GM19395 (cell line): ENCODE results near the gene KLC4.
A peak's percentile ranks its signal among the peaks of the same experiment; 100 is the strongest.
"Not testable (repeated sequence)": the region's sequence is repeated elsewhere in the genome, so short reads cannot be mapped to it uniquely, and the experiment has no call there.

Experiments
- ATAC-seq: cut with Tn5 transposase; IDR thresholded peaks from one replicate; pipeline ENCODE4 v1.9.1; 2021; ENCODE audit warnings: mild to moderate bottlenecking, moderate library complexity; ENCODE audit not compliant: unreplicated experiment

KLC4 gene

DNA sequence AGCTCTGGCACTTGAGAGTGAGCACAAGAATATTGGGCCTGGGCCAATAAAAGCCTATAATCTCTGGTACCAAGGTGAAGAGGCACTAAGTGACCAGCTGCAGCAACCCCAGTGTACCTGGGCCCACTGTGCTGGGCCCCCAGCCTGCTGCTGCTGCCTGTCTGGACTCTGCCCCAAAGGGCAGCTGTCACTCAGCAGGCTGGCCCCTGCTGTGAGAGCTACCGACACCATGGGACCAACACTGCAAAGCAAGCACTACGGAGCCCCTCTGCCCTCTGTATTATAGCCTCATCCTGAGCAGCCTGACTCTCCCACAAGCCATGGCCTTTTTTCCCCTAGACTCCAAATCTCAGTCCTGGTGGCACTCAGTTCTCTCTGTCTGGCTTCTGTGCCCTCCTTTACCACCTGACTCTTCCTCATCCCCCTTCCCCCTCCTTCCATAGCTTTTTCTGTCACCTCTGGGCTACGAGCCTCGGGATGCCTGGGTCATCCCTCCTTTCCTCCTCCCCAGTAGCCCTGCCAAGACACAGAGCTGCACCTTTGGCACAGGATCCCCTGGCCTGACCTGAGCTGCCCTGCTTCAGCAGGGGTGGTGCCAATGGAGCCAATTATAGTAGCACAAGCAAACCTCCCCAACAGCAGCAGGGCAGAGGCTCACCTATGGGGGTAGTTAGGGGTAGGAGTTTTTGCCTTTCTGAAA lies 23.8 kb upstream of the KLC4 start:
- ATAC-seq, result no peak

GRCh38 chr6:43036712-43037111 lies 22.7 kb upstream of the KLC4 start:
- no peak for ATAC-seq

DNA sequence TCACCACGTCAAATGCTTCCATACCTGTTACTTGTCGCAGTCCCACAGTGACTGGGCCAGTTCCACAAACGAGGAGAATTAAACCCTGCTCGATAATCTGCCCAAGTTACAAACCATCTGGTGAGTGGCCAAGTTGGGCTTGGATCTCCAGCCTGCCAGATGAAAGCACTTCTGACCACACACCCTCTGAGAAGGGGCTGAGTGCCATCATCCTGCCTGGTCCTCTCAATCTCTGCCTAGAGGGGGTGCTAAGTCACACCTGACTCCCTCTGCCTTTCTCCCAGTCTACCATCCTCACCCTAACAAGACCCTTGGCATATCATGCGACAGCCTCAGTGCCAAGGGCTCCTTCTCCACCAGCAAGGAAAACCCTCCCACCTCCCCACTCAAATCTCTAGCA lies 22.2 kb upstream of the KLC4 start:
- no peak for ATAC-seq

- ATAC-seq, result no peak
Measured at GRCh38 chr6:43037706-43038105, 21.7 kb upstream of the KLC4 start.

- ATAC-seq, result no peak
Measured at GRCh38 chr6:43038727-43039126, 20.7 kb upstream of the KLC4 start.

DNA sequence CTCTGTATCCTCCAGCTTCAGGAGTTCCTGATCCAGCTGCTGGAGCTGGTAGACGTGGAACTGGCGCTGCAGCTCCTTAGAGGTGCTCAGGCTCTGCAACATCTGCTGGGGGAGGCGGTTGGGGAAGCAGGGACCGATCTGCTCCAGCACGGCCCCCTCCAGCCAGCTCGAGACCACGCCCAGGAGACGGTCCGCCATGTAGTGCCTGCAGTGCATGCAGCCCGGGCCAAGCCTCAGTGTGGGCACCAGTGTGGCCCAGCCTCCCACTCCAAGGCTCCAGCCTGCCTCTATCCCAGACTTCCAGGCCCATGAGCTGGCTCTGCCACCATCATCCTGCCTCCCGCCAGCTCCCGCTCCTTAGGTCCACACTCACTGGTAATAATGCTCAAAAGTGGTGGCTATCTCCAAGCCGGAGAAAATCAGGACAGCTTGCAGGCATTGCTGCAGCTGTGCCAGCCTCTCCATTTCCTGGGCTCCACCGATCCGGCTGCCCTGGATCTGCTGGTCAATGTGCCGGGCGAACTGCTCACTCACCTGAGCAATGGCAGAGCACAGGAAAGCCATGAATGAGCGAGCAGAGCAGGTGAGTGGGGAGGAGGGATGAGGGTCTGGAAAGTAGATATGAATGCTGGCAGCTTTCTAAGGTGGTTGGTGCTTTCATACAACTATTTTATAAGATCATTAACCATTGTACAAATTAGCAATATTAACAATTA lies 18.7 kb upstream of the KLC4 start:
- no peak for ATAC-seq

GRCh38 chr6:43041475-43041874 lies 18.0 kb upstream of the KLC4 start:
- not testable (repeated sequence) for ATAC-seq

GRCh38 chr6:43043310-43043709 lies 16.1 kb upstream of the KLC4 start:
- ATAC-seq, result no peak

GRCh38 chr6:43045371-43045930 lies 14.0 kb upstream of the KLC4 start:
- no peak for ATAC-seq

DNA sequence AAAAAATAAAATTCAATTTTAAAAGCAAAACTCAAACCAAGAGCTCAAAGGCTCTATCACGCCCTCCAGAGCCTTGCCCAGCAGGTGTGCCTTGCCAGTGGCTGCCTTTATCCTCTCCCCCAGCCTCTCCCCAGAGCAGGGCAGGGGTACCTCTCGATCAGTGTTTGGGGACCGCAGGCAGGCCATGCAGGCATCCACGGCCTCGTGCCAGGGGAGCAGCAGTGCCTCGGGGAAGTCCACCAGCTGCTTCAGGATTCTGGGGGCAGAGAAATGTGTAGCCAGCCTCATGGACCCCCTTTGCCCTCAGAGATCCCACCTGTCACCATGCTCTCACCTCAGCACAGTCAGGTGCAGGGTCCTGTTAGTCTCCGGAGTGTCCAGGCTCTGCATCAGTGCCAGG lies 11.4 kb upstream of the KLC4 start:
- no peak for ATAC-seq

DNA sequence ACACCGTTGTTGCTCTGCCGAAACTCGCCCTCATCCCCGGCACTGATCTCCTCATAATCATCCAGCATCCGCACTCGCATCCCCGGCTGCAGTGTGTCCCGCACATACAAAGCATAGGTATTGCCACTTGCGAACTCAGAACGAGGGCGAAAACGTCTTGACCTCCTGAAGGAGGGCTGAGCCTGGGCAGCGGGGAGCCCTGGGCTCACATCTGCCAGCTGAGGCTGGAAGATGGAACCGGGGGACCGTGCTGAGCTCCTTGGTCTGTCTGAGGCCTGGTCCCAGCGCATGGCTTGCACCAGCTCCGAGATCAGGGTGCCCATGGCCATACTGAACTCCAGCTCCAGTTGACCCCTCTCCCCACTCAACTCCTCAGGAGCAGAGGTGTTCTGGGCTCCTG lies 8.4 kb upstream of the KLC4 start:
- ATAC-seq, result no peak

DNA sequence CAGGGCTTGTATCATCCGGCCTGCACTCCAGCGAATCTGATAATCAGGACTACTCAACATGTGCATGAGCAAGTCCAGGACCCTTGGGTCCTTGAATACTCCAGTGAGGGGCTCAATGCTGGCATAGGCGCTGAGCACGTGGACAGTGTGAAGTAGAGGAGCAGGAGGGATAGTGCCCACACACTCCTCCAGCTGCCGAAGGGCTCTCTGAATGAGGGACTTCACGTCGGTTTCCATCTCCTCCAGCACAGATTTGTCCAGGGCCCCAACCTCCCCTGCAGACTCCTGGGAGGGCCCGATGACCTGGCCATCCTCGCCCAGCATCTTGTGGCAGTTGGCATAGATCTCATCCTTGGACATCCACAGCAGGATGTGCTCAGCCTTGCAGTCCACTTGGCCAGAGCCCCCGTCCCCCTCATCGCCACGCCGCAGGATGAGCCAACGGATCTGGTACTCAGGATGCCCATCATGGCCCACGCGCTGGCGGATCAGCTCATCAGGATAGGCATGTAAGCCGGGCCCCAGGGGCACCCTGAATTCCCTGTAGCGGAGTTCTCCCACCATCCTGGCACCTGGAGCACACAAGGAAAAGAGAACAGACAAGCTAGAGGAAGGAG lies 7.1 kb upstream of the KLC4 start:
- ATAC-seq, result no peak

- peak; percentile 16 for ATAC-seq
Measured at GRCh38 chr6:43052842-43053544, 6.4 kb upstream of the KLC4 start.

GRCh38 chr6:43053545-43054205 lies 5.8 kb upstream of the KLC4 start, which contains the start of gene CUL7:
Gene CUL7 (minus strand): TSS chr6:43053851. CDS start chr6:43052788, 1,063 bp downstream.
- ATAC-seq, result peak; percentile 87

- no peak for ATAC-seq
Measured at GRCh38 chr6:43054206-43054943, 5.1 kb upstream of the KLC4 start.

DNA sequence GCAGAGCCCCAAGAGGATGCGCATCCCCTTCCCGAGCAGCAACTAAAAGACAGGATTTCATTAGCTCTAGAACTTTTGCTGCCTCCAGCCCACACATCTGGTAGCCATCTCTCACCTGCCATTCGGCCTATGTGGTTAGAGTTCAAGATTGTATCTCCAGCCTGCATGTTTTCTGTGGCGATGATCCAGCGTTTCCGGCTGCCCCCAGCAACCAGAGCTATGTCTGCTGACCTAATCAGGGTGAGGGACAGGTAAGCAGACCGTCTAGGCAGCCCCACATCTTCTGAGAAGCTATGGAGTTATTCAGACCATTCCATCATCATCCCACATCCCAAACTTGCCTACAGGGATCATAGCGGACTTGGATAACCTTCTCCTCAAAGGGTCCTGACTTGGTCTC lies 3.5 kb upstream of the KLC4 start:
- ATAC-seq, result no peak

DNA sequence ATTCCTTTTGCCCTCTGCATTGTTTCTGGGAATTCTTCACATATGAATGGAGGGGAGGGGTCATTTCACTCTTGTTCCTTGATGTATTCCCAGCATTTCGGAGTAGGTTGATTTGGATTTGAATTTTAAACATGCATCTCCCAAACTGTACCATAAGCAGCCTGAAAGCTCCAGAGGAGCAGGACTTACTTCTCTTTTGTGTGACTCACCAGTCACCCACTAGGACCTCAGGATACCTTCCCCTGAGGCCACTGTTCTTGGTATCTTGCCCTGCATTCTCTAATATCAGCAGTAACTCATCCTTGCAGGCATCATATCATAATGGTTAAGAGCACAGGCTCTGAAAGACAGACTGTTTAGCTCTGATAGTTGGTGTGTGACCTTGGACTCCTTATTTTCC lies 900 bp upstream of the KLC4 start:
- no peak for ATAC-seq

- ATAC-seq, result no peak
Measured at GRCh38 chr6:43060034-43060754, 763 bp downstream of the KLC4 start.
